Mucosa of stomach (tissue), 1 donor: Measurements from ENCODE around the gene ERVH48-1.
"Not testable (repeated sequence)": the region's sequence is repeated elsewhere in the genome, so short reads cannot be mapped to it uniquely, and the experiment has no call there.

Experiments used
- H3K27me3 ChIP-seq: one replicate; pipeline ENCODE4 v1.7.0; 2013; ENCODE audit warnings: mild to moderate bottlenecking, low read length; ENCODE audit not compliant: control insufficient read depth, insufficient read depth
- H3K36me3 ChIP-seq: one replicate; pipeline ENCODE4 v1.7.0; 2013; ENCODE audit warnings: low read length; ENCODE audit not compliant: control insufficient read depth, insufficient read depth
- H3K4me1 ChIP-seq: one replicate; pipeline ENCODE4 v1.7.0; 2013; ENCODE audit warnings: mild to moderate bottlenecking, low read length; ENCODE audit not compliant: control insufficient read depth, insufficient read depth
- H3K4me3 ChIP-seq: one replicate; pipeline ENCODE4 v1.7.0; 2013; ENCODE audit warnings: low read length
- H3K9ac ChIP-seq: one replicate; pipeline ENCODE4 v1.7.0; 2013; ENCODE audit warnings: mild to moderate bottlenecking, low read length, moderate library complexity
- H3K9me3 ChIP-seq: one replicate; pipeline ENCODE4 v1.7.0; 2013; ENCODE audit warnings: mild to moderate bottlenecking, low read length, moderate library complexity; ENCODE audit not compliant: control insufficient read depth
- donor health status: Pancreatic carcinoma.

The ERVH48-1 gene

GRCh38 chr21:42880352-42880751 lies 45.1 kb downstream of the ERVH48-1 start:
- Histone ChIP-seq H3K9ac (peak overlapping the region; percentile 84), H3K36me3 (no peaks in the 10 kb centered on the region), H3K4me3 (peak overlapping the region; percentile 97), H3K4me1 (peaks cover 4% of the 10 kb centered on the region), H3K27me3 (no peaks in the 10 kb centered on the region), H3K9me3 (no peaks in the 10 kb centered on the region)

DNA sequence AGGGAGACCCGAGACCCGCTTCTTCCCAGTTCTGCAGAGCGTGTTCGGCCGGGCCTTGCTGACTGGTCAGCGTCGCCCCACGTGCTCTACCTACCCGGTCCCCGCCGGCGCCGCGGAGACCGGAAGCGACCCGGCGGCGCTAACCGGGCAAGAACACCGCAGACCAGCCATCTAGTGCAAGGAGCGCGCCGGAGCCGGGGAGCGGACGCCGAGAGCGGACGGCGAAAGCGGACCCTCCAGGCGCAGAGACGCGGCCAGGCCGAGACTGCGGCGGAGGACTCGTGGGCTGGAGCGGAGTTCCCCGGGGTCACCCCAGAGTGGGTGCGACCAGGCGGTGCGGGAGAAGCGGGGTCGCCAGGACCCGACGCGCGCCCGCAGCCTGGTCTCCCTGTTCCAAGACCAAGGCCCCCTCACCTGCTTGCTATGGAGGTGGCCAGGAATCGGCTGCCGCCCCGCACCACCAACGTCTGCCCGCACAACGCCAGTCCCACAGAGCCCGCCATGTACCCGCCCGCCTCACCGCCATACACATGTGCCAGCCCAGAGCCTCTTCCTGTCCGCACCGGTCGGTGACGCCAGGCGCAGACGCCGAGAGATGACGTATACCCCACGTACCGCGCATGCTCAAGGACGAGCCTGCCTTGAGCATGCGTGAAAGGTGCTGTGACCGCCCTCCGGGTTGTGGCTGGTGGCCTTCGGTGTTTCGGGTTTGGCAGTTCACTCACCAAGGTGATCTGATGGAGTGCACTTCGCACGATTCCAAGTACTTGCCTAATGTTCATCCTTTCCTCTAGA lies 46.2 kb downstream of the ERVH48-1 start, which contains the start of gene WDR4:
Gene WDR4 (minus strand): TSS at position 547 of the 795 bp plus-strand sequence. CDS start 44 bp downstream, at position 503.
- no peaks in the 10 kb centered on the region for H3K9me3 ChIP-seq
- peaks cover 4% of the 10 kb centered on the region for H3K4me1 ChIP-seq
- H3K9ac ChIP-seq = peak within 1 kb of the TSS; percentile 84

DNA sequence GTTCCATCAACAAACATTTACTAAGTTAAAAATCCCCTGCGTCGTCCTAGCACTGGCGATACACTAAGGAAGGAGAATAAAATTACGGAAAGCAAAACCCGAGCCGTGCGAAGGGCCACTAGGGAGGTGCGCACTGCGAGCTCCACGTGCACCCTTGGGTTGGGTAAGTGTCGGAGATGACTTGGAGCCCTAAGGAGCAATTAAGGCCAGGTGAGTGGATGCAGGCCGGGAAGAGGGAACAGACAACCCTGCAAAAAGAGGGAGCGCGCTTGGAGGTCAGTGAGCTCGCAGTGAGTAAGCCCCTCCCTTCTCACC lies 46.8 kb downstream of the ERVH48-1 start:
- Histone ChIP-seq H3K27me3 (no peaks in the 10 kb centered on the region), H3K4me1 (peaks cover 4% of the 10 kb centered on the region), H3K4me3 (peak overlapping the region; percentile 97), H3K36me3 (no peaks in the 10 kb centered on the region), H3K9ac (peak overlapping the region; percentile 84), H3K9me3 (no peaks in the 10 kb centered on the region)

More for the DNA sequence above, 46.2 kb downstream of the ERVH48-1 start, which contains the start of gene WDR4:
- Histone ChIP-seq H3K27me3 (no peaks in the 10 kb centered on the region), H3K36me3 (no peaks in the 10 kb centered on the region), H3K4me3 (peak within 1 kb of the TSS; percentile 97)

GRCh38 chr21:42875811-42876210 lies 49.6 kb downstream of the ERVH48-1 start:
- H3K4me3 ChIP-seq, H3K4me1 ChIP-seq, H3K9me3 ChIP-seq, H3K9ac ChIP-seq, H3K27me3 ChIP-seq, H3K36me3 ChIP-seq: not testable (repeated sequence)

GRCh38 chr21:42873096-42873495 lies 52.3 kb downstream of the ERVH48-1 start:
- peaks cover 7% of the 10 kb centered on the region for H3K36me3 ChIP-seq
- no peak overlapping the region for H3K4me3 ChIP-seq
- H3K4me1 ChIP-seq = peaks cover 2% of the 10 kb centered on the region
- H3K9ac ChIP-seq = no peak overlapping the region
- H3K27me3 ChIP-seq = no peaks in the 10 kb centered on the region
- H3K9me3 ChIP-seq = no peaks in the 10 kb centered on the region

DNA sequence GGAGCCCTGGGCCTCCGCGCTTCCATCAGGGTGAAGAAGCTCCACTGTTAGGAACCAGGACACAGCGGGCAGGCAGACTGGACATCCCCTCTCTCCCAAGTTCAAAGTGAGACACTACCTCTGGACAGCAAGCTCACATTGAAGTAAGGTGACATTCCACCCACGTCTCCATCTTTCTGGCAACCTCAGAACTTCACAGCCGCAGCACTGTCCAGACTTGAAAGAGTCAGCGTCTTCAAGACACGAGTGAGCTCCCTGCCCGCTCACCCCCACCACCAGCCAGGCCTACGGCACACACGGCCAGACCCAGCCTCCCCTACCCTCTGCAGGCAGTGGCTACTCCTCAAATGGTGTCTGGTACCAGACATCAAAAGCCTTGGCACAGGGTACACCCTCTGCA lies 57.2 kb downstream of the ERVH48-1 start:
- Histone ChIP-seq H3K4me1 (no peaks in the 10 kb centered on the region), H3K27me3 (no peaks in the 10 kb centered on the region), H3K4me3 (no peak overlapping the region), H3K36me3 (peaks cover 15% of the 10 kb centered on the region), H3K9me3 (no peaks in the 10 kb centered on the region), H3K9ac (no peak overlapping the region)
